GM10248 (cell line): ENCODE results near the gene GPN1.
"Not testable (repeated sequence)": the region's sequence is repeated elsewhere in the genome, so short reads cannot be mapped to it uniquely, and the experiment has no call there.

Experiments used
- CTCF ChIA-PET: fragments of 300-600 bp; sonication (Branson Sonifier 250); formaldehyde crosslinking; extraction: SDS; loops from one replicate; lab custom pipeline; 2021; ENCODE audit warnings: antibody characterized with exemption; lab: Yijun Ruan, JAX
- POLR2A ChIA-PET: fragments of 350-650 bp; sonication (Branson Sonifier 250); formaldehyde crosslinking; extraction: SDS; loops from one replicate; lab custom pipeline; 2020; ENCODE audit warnings: antibody characterized with exemption; lab: Yijun Ruan, JAX
- DNase-seq: peaks from one replicate; pipeline ENCODE4 v3.0.0; 2012; ENCODE audit errors: extremely low spot score
- TF ChIP-seq, protein P1 (sequence below): IDR thresholded peaks from 2 replicates; pipeline ENCODE4 v1.5.1; 2012; ENCODE audit warnings: mild to moderate bottlenecking, low read depth; ENCODE audit errors: extremely low read depth, missing control alignments, control extremely low read depth

GPN1 gene

DNA sequence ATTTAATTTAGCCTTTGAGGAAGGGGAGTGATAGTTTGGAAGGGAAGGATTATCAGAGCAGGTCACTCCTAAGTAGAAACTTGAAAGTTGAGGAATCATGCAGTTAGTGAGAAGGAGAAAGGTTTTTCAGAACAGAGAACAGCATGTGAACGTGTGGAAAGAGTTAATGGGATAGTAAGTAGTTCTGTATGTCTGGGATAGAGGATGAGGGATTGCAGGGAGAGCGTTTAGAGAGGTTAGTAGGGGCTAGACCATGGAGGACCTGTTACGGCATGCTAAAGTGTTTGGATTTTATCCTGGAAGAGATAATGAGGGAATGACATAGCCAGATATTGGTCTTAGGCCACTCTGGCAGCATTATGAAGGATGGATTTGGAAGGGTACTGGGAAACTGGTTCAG is 44.3 kb upstream of the GPN1 start:
- POLR2A ChIA-PET: no interaction called here
- TF ChIP-seq, protein P1, sequence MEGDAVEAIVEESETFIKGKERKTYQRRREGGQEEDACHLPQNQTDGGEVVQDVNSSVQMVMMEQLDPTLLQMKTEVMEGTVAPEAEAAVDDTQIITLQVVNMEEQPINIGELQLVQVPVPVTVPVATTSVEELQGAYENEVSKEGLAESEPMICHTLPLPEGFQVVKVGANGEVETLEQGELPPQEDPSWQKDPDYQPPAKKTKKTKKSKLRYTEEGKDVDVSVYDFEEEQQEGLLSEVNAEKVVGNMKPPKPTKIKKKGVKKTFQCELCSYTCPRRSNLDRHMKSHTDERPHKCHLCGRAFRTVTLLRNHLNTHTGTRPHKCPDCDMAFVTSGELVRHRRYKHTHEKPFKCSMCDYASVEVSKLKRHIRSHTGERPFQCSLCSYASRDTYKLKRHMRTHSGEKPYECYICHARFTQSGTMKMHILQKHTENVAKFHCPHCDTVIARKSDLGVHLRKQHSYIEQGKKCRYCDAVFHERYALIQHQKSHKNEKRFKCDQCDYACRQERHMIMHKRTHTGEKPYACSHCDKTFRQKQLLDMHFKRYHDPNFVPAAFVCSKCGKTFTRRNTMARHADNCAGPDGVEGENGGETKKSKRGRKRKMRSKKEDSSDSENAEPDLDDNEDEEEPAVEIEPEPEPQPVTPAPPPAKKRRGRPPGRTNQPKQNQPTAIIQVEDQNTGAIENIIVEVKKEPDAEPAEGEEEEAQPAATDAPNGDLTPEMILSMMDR: no peak
- DNase-seq: no peak
- CTCF ChIA-PET: interaction anchor here (0.8 to 1.4 kb wide), 4 partner anchors 12 to 99 kb away, joined by 3 to 6 read pairs (median 4); no protein-coding TSS in a partner anchor

DNA sequence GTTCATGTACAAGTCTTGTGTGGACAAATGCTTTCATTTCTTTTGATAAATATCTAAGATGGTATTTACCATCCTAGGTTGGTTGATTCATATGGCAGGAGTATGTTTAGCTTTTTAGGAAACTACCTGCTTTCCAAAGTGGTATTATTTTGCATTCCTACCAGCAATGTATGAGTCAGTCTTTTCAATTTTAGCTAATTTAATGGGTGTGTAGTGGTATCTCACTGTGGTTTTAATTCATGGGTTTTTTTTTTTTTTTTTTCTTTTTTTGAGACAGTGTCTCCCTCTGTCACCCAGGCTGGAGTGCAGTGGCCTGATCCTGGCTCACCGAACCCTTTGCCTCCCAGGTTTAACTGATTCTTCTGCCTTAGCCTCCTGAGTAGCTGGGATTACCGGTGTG is 41.8 kb upstream of the GPN1 start:
- POLR2A ChIA-PET: no interaction called here
- TF ChIP-seq, protein P1: no peak
- no peak for DNase-seq
- CTCF ChIA-PET: no interaction called here

DNA sequence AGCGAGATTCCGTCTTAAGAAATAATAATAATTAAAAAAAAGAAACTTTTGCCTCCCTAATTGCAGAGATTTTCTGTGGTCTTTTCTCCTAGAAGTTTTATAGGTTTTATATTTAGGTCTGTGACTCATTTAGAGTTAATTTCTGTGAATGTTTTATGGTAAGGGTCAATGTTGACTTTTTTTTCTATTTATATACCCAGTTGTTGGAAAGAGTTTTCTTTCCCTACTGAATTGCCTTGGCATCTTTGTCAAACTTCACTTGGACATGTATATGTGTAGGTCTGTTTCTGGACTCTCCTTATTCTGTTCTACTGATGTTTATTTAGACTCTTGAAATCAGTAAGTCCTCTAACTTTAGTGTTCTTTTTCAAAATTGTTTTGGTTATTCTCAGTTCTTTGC is 40.5 kb upstream of the GPN1 start:
- TF ChIP-seq, protein P1: no peak
- ChIA-PET CTCF (no interaction called here), POLR2A (no interaction called here)
- no peak for DNase-seq

DNA sequence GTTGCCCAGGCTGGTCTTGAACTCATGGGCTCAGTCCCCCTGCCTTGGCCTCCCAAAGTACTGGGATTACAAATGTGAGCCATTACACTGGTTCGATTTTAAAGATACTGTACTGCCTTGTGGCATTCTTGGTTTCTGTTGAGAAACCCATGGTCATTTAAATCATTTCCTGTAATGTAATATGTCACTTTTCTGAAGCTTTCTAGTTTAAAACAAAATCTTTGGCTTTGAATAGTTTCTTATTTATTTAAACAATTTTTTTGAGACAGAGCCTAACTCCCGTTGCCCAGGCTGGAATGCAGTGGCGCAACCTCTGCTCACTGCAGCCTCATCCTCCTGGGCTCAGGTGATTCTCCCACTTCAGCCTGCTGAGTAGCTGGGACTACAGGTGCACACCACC is 37.1 kb upstream of the GPN1 start:
- TF ChIP-seq, protein P1: no peak
- no peak for DNase-seq
- POLR2A ChIA-PET: no interaction called here
- CTCF ChIA-PET: no interaction called here

DNA sequence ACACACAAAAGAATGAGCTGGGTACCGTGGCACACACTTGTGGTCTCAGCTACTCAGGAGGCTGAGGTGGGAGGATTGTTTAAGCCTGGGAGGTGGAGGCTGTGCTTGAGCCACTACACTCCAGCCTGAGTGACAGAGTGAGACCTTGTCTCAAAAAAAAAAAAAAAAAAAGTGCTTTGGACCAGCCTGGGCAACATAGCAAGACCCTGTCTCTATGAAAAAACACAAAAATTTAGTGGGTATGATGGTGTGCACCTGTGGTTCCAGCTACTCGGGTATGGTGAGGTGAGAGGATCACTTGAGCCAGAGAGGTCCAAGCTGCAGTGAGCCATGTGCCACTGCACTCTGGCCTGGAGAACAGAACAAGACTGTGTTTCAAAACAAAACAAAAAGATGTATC is 35.6 kb upstream of the GPN1 start:
- no peak for DNase-seq
- CTCF ChIA-PET: no interaction called here
- POLR2A ChIA-PET: no interaction called here
- TF ChIP-seq, protein P1: no peak

DNA sequence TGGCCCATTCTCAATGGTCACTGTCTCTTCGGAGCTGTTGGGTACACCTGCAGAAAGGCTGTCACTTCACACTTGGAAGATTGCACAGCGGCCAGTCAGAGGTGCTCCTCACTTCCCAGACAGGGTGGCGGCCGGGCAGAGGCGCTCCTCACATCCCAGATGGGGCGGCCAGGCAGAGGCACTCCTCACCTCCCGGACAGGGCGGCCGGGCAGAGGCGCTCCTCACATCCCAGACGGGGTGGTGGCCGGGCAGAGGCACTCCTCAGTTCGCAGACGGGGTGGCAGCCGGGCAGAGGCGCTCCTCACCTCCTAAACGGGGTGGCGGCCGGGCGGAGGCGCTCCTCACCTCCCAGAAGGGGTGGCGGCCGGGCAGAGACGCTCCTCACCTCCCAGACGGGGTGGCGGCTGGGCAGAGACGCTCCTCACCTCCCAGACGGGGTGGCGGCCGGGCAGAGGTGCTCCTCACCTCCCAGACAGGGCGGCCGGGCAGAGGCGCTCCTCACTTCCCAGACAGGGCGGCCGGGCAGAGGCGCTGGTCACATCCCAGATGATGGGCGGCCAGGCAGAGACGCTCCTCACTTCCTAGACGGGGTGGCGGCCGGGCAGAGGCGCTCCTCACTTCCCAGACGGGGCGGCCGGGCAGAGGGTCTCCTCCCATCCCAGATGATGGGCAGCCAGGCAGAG is 34.7 kb upstream of the GPN1 start:
- POLR2A ChIA-PET, DNase-seq, CTCF ChIA-PET: not testable (repeated sequence)

DNA sequence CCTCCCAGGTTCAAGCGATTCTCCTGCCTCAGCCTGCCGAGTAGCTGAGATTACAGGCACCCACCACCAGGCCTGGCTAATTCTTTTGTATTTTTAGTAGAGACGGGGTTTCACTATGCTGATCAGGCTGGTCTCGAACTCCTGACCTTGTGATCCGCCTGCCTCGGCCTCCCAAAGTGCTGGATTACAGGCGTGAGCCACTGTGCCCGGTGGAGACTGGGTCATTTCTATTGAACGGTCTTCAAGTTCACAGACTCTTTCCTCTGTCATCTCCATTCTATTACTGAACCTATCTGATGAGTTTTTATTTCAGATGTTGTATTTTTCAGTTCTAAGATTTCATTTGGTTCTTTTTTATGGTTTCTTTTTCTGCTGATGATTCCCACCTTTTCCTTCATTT is 33.4 kb upstream of the GPN1 start:
- POLR2A ChIA-PET, CTCF ChIA-PET, DNase-seq: not testable (repeated sequence)
